Measurements from ENCODE around the gene STX16.
"Not testable (repeated sequence)": the region's sequence is repeated elsewhere in the genome, so short reads cannot be mapped to it uniquely, and the experiment has no call there.

The STX16 gene

DNA sequence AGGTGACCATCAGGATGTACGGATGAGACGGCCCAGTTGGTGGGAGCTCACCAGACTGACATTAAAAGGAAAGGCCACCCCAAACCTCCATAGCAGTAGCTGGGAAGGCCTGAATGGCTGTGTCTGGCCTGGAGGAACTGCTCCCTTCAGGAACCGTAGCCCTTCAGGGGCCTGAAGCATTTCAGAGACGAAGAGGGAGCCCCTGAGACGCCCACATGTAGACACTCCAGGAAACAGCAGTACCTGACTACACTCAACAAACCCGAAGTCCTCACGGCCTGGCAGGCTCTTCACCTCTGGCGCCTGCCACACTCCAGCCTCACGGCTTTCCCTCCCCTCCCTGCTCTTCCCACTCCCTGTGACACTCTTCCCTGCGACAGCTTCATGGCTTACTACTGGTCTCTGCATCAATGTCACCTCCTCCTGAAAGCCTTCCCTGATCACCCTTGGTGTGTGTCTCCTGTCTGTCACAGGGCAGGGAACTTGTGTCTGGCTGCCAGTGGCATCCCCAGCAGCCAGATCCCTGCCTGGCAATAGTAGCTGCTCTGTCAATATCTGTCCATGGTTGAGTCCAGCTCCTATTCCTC, 14.6 kb upstream of the STX16 start:
- DNase-seq (ENCODE audit: low spot score): no peak

DNA sequence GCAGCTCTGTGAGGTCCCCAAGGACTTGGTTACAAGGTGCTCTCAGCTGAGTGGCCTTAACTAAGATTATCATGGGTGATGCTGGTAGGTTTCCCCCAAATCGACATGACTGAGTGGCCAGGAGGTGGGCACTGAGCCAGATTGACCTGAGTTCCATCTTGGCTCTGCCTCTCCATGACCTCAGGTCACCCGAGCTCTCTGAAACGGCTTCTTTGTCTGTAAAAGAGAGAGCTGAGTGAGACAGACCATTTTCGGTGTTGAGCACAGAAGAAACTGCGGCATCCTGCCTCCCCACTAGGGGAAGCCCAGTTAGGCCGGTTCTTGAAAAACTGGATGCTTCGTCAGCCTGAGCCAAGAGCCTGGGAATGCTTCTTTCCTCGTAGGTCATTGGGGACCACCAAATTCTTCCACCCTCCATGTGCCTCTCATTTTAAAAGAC, 14.1 kb upstream of the STX16 start:
- no peak for DNase-seq (ENCODE audit: low spot score)

DNA sequence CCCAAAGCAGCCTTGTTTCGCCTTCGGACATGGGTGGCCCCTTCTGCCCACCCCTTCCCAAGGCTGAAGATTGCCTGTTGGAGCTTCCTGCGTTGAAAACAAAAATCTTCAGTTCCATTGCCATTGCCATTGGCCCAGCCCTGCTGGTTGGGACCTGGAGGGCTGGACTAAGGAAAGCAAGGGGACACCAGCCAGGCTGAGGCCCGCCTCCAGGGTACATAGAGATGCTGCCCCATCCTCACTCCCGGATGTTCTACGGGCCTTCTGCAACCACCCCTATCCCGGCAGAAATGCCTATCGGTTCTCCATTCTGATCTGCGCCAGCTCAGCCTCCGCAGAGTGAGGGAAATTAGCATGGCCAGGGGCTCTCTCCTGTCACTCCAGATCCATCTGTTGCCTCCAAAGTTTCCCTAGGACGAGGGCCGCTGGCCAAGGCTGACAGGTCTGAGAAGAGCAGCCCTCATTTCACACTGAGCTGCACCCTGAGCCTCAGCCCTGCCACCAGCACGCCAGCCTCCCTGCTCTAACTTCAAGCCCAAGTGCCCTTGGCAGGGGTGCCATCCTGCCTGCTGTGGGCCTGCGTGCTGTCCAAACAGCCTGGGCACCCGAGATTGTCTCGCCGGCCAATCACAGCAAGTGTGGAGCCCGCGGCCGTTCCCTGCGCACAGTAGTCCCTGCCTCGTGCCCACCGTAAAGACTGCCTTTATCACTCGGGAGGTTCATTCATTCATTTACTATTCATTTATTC, 13.4 kb upstream of the STX16 start:
- no peak for DNase-seq (ENCODE audit: low spot score)

DNA sequence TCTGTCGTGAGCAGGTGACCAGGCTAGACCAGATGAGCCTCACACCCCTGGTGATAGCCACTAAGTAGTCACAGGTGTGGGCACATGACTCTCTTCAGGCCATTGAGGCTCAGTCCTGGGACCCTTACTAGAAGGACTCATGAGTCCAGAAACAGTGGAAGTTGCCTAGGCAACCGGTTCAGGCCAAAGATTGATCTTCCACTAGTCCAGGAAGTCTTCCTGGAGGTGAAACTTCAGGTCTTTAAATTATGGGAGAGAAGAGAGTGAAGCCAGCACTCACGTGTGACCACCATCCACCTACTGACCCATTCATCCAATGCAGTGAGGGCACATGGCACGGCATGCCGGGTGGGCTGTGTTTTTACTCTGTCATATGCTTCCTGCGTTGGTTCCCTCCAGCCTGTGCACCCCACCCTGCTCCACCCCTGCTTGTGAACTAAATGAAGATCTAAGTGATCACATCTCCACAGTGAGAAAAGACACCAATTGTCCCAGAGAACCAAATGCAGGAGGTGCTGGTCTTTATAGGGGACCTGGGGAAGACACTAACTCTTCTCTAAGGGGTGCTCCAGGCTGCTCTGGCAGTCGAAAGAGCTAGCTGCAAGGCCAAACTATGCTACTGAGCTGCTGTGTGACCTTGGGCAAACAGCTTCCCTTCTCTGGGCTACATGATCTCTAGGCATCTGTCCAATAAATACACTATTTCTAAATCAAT, 12.5 kb upstream of the STX16 start:
- DNase-seq (ENCODE audit: low spot score): no peak

DNA sequence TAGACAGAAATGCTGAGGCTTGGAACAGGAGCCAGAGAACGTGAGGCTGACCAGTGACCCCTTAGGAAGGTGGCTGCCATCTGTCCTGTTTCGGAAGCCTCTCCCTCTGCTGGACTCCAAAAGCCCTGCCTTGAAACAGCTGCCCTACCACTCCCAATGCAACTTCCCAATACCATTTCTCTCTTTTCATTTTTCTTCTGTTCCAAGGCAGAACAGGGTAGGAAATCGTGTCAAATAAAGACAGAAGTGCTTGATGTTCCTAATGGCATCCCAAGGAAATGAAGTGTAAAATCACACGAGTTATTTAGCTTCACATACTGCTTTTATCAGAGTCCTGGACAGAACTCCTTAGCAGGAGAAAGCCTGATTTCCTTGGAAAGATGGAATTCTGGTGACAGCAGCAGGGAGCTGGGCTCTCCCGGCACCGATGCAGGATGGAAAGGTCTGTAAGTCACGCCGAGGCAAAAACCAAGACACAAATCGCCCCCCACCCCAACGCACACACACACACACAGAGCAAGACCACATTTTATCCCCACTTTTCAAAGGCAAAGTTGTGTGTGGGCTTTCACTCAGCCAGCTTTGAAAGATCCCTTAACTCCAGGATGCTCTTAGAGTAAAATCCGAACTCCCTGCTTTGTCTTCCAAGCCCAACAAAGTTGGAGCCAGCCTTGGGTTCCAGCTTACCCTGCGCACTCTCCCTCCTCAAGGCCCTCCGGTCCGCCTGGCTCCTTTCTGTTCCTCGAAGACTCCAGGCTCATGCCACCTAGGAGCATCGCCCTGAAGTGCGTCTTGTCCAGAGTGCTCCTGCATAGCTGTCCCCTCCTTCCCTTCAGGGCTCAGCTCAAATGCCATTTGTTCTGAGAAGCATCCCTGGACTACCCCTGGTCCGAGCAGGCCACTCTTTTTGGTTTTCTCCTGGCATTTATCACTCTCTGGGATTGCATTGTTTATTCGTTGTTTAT, 11.6 kb upstream of the STX16 start:
- no peak for DNase-seq (ENCODE audit: low spot score)

DNA sequence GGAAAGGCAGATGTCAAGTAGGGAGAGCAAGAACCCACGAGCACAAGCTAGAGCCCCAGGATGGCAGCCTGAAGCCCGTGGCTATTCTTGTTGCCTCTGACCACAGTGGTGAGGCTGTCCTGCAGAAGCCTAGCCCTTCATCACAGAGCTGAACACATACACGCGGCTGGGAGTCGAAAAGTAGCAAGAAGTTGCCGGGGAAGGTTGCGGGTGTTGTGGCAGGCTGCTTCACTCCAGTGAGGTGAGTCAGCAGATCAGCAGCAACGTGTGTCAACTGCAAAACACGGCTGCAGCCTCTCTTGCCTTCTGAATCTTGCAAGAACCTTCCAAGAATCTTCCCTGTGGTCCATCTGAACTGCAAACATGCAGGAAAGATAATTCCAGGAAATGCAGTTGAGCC, 10.6 kb upstream of the STX16 start:
- DNase-seq (ENCODE audit: low spot score): no peak

DNA sequence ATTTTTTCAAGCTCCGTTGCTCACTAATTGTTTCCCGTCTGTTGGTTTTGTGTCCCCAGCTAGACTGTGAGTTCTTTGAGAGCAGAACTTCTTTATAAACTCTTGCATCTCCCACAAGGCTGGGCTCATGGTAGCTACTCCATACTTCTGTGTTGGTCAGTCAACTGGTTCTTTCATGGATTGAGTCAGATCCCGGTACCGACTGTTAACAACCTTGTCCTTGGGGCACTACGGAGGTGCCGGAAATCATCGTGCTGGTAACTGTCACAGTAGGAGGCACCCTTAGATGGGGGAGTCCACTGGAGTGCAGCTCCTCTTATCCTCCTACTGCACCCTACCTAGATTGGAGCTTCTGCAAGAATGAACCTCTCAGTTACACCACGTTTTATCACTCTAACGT, 8.6 kb upstream of the STX16 start:
- no peak for DNase-seq (ENCODE audit: low spot score)

DNA sequence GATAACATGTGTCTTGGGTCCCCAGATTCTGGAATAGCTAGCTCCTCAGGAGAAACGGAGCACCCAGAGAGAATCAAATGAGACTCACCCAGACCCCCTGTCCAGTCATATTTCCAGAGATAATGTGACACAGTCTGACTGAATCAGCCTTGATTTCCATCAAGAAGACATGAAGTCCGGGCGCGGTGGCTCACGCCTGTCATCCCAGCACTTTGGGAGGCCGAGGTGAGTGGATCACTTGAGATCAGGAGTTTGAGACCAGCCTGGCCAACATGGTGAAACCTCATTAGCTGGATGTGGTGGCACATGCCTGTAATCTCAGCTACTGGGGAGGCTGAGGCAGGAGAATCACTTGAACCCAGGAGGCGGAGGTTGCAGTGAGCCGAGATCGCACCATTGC, 8.2 kb upstream of the STX16 start:
- not testable (repeated sequence) for DNase-seq (ENCODE audit: low spot score)

DNA sequence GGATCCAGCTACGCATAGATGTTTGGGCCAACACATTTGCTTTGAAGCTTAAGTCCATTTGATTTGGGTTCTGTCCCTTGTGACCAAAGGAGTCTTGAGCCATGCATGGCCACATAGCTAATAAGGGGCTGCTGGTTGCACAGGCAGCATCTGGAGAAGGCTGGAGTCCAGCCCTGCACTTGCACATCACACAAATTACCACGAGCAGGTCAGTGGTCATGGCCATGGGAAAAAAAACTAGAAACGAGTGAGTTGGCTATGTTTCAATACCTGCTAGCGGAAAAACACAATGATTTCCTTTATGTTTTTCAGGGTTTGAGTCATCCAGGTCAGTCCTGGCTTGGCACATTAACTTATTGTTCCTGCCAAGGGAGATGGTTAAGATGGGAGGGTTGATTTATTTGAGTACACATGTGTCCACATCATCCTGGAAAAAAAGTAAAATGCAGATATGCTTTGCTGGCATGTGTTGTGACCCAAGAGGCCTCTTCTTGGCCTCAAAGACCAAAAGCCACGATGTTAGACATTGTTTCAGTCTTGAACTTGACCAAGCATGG, 5.6 kb upstream of the STX16 start:
- DNase-seq (ENCODE audit: low spot score): no peak

DNA sequence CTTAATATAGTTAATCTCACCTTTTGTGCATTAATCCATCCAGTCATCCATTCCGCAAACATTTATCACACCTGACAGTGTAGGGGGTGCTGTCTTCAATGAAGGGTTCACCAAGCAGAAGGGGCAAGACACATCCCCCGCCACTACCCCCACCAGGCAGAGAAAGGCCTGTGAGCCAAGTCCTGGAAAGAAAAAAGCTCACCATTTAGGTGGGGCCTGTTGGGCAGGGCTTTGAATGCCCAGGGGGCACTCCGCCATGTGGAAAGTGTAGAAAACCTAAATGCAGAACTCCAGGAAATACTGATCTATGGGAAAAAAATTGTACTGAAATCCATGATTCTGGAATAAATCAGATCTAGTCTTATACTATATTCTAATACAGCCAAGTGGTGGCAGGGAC, 4.8 kb upstream of the STX16 start:
- DNase-seq (ENCODE audit: low spot score): no peak

DNA sequence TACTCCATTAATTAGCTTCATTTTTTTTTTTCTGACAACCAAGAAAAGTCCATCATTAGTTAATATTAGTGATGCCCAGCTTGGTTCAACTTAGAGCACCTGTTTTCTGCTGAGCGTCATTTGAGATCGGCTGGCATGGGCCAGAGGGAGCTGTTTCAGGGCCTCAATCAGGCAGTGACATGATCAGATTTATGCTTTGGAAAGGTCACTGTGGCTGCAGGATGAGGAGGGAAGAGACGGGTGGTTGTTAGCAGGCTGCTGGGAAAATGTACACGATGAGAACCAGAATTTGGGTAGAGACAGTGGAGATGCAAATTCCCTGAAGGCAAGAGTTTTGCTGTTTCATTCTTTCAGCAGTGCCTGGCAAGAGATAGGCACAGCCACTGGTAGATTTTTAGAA, 4.4 kb upstream of the STX16 start:
- DNase-seq (ENCODE audit: low spot score): no peak

DNA sequence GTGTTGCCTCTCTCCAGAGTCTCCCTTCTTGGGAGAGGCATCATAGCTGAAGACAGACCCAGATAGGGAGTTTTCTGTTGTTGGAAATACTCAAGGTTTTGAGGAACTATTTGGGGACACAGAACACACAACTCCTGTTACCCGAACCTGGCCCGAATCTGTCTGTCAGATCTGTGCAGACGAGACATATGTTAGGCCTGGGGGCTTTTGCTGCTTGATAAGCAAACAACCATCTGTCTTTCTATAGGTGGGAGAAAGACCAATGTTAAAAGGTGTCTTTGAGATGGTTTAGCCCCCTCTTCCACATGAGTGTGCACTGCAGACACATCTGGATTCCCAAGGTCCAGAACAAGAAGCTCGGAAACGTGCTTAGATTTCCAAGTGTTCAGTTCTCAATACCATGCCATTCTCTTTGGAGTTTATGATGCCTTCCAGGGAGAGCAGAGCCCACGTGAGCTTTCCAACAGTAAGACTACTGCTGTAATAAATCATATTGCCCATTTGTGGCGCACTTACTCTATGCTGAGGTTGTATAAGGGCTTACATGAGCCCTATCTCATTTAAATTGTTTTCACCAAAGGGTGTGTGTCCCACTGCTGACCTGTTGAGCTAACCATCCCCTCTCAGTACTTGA, 3.8 kb upstream of the STX16 start:
- no peak for DNase-seq (ENCODE audit: low spot score)

DNA sequence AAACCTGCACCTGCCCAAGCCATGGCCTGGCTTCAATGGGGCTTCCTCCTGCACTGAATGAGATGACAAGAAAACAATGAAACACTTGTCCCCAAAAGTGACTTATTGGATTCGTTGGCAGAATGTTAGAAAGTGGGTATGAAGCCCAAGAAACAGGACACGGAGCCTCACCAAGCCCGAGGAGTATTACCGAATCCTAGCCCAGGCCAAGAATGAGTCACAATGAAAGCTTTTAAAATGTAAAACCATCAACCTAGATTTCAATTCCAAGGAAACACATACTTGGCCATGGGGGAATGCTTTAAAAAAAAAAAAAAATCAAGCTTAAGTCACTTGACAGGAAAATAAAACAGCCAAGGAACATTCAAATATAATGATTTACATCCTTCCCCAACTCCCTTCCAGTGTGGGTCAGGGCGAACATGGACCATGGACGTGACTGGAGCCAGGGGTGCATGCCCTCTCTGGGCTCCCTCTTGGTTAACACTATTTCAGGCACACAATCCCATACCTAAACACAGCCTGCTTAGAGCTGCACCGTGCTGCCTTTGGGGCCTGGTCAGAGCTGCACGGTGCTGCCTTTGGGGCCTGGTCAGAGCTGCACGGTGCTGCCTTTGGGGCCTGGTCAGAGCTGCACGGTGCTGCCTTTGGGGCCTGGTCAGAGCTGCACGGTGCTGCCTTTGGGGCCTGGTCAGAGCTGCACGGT, 3.1 kb upstream of the STX16 start:
- peak; percentile 85 for DNase-seq (ENCODE audit: low spot score)

DNA sequence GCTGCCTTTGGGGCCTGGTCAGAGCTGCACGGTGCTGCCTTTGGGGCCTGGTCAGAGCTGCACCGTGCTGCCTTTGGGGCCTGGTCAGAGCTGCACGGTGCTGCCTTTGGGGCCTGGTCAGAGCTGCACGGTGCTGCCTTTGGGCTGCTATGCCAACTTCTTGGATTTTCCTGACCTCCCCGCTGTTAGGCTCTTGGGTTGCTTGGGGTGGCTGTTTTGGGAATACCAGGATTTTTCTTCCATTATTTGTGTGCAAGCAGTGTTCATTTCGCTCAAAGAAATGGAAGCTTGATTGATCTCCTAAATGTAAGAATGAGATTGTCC, 2.6 kb upstream of the STX16 start:
- DNase-seq (ENCODE audit: low spot score): not testable (repeated sequence)

DNA sequence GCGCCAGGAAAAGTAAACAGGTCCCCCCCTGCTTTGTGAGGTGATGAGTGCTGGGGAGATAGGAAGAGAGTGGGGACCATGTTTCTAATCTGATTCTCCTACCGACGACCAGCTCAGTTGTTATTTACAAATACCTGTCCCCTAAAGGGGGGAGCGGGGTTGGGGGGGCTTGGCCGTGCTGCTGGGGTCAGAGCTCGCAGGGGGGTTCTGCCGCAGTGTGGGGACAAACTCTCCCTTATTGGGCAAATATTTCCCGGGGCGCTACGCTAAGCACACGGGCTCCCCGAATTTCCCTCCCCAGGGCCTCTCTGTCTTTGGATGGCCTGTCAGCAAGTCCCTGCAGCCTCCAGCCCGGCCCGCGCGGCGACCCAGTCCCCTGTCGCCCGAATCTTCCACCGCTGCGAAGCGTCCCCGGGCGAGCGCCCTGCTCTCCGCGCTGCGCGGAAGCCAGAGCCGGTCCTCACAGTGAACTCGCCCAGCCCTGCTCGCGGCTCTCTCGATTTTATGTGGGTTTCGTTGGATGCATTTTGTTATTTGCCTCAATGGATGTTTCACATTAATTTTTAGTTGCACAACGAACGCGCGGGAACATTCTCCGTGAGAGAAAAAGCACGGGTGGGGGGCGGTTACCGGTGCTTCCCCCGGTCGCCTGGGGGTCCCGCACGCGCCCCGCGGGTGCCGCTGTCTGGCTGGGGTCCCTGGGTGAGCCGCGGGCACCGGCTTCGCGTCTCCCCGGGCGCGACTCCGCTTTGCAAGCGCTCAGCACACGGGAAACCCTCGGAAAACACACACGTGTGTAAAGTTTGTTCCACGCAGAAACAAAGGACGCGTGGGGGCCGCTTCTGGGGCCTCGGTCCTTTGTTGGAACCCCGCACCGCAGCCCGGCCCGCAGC, 1.5 kb upstream of the STX16 start:
- DNase-seq (ENCODE audit: low spot score): peak; percentile 40

DNA sequence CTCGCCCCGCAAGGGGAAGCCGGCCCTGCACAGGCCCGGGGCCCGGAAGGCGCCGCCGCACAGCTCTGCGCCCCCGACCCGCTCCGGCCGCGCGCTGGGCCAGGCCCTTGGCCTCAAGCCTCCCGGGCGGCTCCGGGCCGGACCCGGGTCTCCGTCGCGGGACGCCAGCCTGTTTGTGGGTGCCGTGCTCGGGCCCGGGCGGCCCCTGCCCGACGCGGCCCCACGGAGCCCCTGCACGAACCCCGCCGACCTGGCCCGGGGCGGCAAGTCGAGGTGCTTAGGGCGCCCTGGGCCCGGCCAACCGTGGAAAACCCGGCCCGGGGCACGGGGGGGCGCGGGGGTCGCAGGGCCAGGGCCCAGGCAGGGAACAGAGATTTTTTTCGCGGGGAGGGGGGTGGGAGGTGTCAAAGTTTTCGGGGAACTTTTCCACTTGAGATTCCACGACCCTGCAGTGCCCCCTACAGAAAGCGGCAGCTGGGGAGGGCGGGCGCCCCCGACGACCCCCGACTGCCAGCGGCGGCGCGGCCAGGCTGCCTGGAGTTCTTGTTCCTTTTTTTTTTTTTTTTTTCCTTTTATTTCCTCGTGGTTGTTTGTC, 805 bp upstream of the STX16 start:
- peak; percentile 52 for DNase-seq (ENCODE audit: low spot score)

DNA sequence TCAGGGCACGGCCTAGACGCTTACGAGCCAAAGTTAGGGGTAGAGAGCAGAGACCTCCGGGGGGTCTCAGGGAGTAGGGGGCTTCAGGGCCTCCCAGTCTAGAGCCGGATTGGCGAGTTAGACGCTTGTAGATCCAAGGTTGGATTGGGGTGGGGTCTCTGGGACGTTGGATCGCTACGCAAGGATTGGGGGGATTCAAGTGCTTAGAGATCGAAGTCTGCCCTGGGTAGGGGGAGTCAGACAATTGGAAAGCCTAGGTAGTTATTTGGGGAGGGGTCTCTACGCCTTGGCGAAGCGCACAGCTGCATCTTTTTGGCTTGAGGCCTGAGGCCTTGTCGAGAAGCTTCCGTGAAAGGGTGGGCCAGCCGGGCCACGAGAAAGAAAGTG, 469 bp downstream of the STX16 start:
- no peak for DNase-seq (ENCODE audit: low spot score)

DNA sequence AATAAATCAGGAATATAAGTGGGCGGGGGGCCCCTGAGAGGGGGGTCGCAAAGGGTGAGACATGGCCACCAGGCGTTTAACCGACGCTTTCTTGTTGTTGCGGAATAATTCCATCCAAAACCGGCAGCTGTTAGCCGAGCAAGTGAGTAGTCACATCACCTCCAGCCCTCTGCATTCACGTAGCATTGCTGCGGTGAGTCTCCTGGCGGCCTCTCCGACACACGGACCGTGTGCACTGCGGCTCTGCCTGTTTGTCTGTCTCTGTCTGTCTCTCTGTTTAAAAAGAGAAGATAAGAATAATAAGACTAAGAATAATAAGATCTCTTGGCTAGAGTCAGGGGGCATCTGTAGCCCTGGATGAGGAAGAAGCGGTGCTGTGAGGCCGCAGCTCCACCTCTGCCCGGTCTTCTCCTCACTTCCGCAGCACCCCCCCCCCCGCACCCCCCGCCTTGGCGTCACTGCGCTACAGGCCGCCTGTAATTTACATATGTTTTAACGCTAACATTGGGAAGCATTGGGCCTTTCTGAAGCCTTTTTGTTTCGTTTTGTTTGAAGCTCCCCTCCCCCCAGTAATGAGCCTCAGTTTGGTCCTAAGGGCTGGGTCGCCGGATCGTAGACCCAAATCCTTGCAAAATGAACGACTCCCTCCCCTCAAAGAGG, 993 bp downstream of the STX16 start:
- peak; percentile 85 for DNase-seq (ENCODE audit: low spot score)
